ENCODE results near the gene HCK.
A peak's percentile ranks its signal among the peaks of the same experiment; 100 is the strongest.
"Not testable (repeated sequence)": the region's sequence is repeated elsewhere in the genome, so short reads cannot be mapped to it uniquely, and the experiment has no call there.

The HCK gene

DNA sequence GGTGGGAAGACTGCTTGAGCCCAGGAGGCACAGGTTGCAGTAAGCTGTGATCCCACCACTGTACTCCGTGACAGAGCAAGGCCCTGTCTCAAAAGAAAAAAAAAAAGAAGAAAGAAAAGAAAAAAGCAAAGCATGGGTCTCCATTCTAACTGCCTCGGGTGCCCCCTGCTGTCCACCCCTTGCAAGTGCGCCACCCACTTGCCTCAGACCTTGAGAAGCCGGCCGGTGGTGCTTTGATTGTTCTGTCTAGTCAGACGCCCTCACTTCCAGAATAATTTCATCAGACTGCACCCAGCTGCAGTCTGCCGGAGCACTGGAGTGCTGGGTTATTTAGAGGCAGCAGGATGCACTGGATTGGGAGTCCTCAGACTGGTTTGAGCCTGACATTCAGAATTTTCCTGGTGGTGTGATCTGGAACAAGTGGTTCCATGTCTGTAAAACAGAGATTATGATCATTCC, 39.9 kb downstream of the HCK start:
- peak; percentile 86 for DNase-seq (ENCODE audit: low spot score)

DNA sequence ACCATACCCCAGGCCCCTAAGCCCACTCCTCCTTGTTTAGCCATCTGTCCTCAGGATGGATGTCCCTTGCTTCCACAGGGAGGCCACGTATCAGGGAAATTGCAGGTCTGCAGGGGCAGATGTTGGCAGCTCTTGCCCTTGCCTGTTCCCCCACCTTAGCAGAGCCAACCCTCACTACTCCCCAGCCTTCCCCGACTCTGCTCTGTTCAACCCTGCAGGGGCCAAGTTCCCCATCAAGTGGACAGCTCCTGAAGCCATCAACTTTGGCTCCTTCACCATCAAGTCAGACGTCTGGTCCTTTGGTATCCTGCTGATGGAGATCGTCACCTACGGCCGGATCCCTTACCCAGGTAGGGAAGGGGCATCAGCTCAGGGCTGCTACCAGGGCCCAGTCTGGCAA, 46.7 kb downstream of the HCK start:
- DNase-seq (ENCODE audit: low spot score) = no peak

DNA sequence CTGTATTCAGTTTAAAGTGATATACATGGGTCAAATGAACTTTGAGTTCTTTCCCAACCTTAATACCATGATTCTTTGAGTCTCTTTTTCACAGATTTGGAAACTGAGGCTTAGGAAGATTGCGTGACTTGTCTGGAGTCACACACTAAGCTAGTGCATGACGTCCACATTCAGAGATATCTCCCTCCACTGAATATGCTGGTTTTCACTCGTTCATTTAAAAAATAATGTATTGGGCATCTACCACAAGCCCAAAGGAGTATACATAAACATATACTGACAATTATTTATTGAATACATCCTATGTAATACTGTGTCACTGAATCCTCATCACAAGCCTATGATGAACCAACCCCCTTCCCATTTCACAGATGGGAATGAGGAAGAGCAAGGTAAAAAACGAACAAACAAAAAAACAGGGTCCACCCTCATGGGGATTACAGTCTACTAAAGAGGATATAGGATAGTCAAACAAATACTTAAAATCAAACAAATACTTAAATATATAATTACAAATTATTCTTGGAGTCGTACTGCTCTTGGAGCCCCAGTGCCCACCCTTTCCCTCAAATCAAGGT, 56.9 kb downstream of the HCK start:
- DNase-seq (ENCODE audit: low spot score) = no peak

DNA sequence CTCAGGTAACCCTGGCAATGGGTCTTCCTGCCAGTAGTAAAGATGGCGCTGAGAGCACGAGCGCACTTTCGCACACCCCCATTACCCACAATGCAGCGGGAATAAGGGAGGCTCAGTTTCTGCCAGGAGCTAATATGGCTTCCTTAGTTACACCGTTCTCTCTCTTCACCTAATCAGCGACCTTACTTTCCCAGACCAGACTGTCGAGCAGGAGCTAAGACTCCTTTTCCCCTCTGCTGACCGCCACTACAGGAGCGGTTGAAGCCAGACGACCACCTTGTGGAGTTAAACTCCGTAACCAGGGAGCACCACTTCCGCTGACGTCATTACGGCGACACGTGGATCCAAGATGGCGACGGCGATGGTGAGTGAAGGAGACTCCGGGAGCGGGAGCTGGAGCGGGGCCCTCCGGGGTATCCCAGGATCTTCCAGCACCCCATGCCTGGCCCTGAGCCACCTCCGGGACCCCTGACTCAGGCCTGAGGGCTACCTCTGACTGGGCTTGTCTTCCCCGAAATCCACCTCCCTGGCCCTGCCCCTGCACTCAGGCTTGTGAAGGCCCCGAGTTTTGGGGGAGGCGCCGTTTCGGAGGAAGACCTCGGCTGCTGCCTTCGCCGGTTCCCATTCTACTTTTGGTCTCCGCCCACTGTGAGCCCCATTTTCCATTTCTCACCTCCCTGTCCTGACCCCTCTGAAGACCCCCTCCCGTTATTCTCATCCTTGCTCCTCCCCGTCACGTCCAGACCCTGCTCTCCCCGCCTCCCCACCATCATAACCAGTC, 57.5 kb downstream of the HCK start, which contains the start of gene TM9SF4:
Gene TM9SF4 (plus strand): TSS at position 323 of the 781 bp plus-strand sequence. CDS start 27 bp downstream, at position 350.
- peak; percentile 98 for DNase-seq (ENCODE audit: low spot score)

DNA sequence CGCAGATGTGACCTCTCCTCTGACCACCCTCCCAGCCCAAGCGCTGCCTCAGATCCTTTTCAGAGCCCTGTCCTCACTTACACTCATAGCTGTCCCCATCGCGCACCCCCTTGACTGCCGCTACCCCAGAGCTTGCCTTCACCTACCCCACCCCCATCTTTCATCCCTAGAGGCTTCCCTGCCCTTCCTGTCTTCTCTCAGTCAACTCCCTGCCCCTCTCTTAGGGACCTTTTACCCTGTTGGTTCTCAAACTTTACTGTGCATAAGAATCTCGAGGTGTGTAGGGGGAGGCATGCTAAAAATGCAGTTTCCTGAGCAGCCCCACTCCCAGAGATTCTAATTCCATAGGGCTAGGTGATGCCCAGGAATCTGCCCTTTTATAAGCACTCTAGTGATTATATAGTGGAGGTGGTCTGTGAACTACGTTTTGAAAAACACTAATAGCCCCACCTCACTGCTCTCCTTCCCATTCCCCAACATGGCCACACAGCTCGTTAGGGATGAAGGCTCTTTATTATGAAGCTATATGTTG, 58.2 kb downstream of the HCK start:
- no peak for DNase-seq (ENCODE audit: low spot score)

DNA sequence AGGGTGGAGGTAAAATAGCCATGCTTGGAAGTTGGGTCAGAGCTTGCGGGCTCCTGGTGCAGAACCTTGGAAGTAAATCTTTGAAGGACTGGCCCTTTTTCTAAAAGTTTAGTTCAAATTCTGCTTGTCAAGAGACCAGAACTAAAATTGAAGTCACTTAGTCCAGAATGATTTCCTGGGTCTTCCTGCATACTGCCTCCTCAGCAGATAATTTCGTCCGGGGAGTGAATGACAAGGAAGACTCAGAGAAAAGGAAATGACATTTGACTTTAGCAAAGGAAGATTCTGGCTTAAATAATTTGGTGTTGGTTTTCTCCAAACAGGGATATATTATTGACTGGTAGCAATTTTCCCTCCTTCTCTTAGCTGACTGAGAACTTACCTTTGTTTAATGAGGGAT, 58.7 kb downstream of the HCK start:
- no peak for DNase-seq (ENCODE audit: low spot score)

DNA sequence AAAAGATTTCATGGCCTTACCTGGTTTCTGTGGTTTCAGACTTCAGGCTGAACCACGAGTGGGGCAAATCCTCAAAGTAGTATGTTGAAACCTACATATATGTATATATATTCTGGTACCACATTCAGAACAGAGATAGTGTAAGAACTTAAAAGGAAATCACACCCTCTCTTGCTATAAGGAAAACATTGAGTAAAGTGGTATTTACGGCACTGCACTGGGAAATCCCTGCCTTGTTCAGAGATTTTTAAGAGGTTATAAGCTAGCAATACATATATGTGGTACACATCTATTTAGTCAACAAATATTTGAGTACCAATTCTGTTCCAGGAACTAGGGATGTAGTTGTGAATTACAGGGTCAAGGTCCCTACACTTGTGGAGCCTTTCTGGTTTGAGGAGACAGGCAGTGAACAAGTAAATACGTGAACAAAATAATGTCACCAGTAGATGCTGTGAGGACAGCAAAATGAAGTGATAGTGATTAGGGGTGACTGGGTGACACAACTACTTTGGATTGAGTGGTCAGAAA, 59.2 kb downstream of the HCK start:
- no peak for DNase-seq (ENCODE audit: low spot score)

DNA sequence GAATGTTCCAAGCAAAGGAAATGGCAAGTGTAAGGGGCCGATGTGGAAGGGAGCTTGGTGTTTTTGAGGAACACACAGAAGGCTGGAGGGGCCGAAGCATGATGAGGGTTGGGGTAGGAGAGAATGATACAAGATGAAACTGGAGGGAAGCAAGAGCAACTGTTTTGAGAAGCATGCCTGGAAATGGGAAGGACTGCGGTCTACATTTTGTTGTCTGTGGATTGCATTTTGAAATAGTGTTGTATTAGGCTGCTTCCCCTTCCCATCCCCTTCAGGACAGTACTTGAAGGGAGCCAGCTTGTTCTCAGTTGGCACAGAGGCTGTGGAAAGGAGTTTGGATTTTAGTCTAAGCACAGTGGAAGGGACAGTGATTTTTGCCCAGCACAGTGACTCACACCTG, 59.7 kb downstream of the HCK start:
- DNase-seq (ENCODE audit: low spot score) = no peak

DNA sequence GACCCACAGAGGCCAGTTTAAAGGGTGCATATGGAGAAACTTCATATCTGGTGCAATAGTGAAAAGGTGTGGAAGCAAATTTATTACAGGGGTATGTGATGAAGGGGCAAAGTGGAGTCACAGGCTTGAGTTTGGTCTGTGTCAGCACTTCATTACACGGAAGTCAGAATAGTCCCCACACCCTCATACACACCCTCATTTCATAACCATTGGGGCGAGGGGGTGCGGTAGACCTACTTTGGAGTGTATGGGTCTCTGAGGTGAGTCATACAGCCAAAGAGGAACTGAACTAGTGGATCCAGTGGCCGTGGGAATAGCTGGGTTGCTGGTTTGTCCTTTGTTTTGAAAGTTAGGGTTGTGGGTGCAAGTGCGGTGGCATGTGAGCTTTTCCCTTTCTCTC, 60.8 kb downstream of the HCK start:
- no peak for DNase-seq (ENCODE audit: low spot score)

DNA sequence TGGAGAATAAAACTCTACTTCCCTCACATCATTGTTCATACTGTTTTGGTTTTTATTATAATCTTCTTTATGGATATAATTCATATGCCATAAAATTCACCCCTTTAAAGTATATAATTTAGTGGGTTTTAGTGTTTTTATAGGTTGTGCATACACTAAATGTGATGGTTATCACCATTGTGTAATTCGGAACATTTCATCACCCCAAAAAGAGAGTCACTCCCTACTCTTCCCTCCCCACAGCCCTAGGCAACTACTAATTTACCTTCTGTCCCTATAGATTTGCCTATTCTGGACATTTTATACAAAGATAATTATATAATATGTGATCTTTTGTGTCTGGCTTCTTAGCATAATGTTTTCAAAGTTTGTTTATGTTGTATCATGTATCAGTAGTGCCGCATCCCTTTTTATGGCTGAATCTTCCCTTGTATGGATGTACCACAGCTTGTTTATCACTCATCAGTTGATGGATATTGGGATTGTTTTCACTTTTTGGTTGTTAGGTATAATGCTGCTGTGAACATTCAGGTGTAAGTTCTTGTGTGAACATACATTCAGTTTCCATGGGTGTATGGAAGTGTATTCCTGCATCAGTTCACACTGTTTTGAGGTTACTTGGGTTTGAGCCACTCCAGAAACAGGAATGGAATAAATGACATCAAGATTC, 61.7 kb downstream of the HCK start:
- DNase-seq (ENCODE audit: low spot score) = no peak

DNA sequence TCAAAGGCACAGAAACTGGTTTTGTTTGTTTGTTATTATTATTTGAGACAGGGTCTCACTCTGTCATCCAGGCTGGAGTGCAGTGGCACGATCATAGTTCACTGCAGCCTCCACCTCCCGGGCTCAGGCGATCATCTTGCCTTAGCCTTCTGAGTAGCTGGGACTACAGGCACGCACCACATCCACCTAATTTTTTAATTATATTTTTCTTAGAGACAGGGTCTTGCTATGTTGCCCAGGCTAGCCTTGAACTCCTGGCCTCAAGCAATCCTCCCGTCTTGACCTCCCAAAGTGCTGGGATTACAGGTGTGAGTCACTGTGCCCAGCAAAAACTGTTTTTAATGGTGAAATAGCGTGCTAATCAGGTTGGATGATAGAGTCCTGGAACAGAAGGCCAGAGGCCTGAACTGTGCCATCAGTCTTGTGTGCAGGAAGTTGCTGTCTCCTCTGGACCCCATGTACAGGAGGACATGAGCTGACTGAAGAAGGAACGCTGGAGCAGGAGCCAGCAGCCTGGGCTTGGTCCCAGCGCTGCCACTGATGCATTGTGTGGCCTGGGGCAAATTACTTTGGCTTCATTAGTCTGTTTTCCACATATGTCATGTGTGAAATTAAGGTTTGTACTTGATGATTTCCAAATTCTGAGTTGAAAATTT, 62.4 kb downstream of the HCK start:
- no peak for DNase-seq (ENCODE audit: low spot score)

DNA sequence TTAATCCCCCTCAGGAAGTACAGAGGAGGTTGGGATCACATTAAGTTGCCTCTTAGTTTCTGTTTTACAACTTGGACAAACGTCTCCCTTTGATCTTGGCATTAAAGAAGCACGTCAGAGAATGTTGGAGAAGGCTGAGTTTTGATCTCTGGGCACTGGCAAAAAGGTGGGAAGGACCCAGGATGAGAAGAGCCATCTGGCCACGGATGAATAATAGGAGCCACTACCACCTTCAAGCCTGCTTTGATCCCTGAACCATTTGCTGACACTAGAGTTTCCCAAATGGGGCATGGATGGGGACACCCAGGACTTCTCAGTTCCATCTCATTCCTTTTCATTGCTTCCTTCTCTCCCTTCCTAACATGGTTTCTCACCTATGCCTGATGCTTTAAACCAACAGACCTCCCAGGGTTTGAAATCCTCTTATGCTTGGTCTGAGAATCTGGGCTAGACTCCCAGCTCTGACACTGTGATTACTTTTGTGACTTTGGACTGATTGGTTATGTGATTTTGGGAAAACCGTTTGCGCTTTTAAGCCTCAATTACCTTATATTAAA, 63.2 kb downstream of the HCK start:
- DNase-seq (ENCODE audit: low spot score) = no peak

DNA sequence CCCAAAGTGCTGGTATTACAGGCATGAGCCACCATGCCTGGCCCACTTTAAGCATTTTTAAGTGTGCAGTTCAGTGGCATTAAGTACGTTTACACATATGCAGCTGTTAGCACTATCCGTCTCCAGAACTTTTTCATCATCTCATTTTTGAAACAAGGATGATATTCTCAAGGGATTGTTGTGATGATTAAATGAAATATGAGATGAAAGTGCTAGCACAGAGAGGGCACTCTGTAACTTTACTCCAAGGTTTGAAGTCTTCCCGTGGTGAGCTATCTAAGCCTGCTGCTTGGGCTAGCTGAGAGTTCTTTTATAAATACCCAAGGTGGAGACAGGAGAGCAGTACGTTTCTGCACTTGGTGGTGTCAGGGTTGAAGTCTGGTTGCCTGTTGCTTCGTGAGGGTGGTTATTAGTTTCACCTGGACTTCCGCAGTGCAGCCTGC, 64.1 kb downstream of the HCK start:
- DNase-seq (ENCODE audit: low spot score) = no peak

DNA sequence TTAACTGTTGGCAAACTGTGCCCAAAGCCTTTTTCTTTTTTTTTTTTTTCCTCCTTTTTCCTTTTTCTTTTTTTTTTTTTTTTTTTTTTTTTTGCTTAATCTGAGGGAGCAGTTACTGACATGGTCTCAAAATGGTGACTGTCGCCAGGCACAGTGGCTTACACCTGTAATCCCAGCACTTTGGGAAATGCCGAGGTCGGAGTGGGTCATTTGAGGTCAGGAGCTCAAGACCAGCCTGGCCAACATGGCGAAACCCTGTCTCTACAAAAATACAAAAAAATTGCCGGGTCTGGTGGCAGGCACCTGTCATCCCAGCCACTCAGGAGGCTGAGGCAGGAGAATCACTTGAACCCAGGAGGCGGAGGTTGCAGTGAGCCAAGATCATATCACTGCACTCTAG, 64.8 kb downstream of the HCK start:
- DNase-seq (ENCODE audit: low spot score) = not testable (repeated sequence)

DNA sequence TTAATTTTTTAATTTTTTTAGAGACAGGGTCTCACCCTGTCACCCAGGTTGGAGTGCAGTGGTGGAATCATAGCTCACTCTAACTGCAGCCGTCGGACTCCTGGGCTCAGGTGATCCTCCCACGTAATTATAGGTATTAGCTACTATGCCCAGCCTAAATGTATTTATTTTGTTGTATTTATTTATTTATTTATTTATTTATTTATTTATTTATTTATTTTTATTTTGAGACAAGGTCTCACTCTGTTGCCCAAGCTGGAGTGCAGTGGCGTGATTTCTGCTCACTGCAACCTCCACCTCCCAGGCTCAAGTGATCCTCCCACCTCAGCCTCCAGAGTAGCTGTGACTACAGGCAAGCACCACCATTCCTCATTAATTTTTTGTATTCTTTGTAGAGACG, 66.4 kb downstream of the HCK start:
- DNase-seq (ENCODE audit: low spot score) = not testable (repeated sequence)

DNA sequence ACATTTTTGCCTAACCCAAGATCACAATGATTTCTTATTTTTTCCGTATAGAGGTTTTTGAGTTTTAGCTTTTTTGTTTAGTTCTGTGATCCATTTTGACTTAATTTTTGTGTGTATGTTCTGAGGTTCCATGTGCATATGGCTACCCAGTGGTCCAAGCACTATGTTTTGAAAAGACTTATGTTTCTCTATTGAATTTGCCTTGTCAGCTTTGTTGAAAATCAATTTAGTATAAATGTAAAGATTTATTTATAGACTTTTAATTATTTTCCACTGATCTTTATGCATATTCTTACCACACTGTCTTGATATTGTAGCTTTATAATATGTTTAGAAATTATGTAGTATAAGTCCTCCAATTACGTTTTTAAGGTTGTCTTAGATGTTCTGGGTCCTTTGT, 67.7 kb downstream of the HCK start:
- no peak for DNase-seq (ENCODE audit: low spot score)

DNA sequence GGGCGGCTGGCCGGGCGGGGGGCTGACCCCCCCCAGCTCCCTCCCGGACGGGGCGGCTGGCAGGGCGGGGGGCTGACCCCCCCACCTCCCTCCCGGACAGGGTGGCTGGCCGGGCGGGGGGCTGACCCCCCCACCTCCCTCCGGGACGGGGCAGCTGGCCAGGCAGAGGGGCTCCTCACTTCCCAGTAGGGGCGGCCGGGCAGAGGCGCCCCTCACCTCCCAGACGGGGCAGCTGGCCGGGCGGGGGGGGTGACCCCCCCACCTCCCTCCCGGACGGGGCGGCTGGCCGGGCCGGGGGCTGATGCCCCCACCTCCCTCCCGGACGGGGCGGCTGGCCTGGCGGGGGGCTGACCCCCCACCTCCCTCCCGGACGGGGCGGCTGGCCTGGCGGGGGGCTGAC, 69.9 kb downstream of the HCK start:
- not testable (repeated sequence) for DNase-seq (ENCODE audit: low spot score)

DNA sequence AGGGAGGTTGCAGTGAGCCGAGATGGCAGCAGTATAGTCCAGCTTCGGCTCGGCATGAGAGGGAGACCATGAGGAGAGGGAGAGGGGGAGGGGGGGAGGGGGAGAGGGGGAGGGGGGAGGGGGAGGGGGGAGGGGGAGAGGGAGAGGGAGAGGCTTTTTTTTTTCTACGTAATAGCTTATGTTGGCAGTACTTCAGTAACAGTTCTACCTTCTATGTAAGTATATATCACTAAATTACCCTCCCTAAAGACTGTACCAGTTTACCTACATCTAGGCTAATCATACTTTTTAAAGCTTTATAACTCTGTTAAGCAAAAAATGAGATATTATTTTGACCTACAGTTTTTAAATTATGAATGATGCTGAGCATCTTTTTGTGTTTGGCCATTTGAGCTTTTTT, 71.0 kb downstream of the HCK start:
- no peak for DNase-seq (ENCODE audit: low spot score)

DNA sequence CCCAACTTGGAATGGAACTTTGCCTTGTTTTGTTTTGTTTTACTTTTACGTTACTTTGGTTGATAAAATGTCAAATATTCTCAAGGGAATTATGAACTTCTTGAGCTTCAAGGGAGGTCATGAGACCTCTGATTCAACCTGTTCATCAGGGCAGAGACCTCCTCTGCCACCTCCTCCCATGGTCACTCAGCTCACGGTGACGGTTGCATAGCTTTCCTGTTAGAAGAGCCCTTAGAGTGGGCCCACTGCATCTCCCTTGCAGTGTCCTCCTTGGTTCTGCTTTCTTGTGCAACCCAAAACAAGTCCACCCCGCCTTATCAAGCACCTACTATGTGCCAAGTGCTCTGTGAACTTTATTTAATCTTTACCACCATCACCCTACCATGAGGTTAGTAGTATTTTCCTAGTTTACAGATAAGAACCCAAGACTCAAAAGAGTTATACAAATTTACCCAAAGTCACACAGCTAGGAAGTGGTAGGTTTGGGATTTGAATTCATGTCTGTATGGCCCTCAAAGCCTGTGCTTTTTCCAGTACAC, 72.9 kb downstream of the HCK start:
- no peak for DNase-seq (ENCODE audit: low spot score)

DNA sequence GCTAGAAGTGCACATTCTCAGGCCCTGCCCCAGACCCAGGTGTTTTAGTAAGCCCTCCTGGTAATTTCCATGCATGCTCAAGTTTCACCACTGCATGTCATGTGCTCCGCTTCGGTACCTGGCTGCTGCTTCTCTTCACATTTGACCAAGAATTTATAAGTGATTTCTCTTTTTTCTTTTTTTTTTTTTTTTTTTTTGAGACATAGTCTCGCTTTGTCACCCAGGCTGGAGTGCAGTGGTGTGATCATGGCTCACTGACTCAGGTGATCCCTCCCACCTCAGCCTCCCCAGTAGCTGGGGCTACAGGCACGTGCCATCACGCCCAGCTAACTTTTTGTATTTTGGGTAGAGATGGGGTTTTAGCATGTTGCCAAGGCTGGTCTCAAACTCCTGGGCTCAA, 73.5 kb downstream of the HCK start:
- no peak for DNase-seq (ENCODE audit: low spot score)

DNA sequence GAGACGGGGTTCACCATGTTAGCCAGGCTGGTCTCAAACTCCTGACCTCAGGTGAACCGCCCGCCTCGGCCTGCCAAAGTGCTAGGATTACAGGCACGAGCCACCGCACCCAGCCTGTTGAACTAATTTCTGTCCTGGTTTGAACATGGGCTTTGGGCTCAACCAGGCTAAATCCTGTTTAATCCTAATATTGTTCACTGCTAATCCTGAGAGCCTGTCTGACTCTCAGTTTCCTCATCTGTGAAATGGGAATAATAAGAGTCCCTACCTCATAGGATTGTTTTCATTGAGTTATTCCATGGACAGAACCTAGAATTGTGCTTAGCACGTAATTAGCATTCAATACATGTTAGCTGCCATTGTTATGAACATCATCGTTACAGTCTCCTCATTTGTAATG, 74.9 kb downstream of the HCK start:
- no peak for DNase-seq (ENCODE audit: low spot score)
